CD4-positive, alpha-beta T cell treated with Interleukin-12 subunit alpha and Interleukin-12 subunit beta, for 1 hour (primary cell): Measurements from ENCODE around the gene PLCXD1.
"Not testable (repeated sequence)": the region's sequence is repeated elsewhere in the genome, so short reads cannot be mapped to it uniquely, and the experiment has no call there.

ENCODE experiments used
- DNase-seq: peaks from one replicate; pipeline ENCODE4 v3.0.0-alpha.2; 2020

Gene PLCXD1

GRCh38 chrX:264006-264405, 17.2 kb upstream of the PLCXD1 start:
- DNase-seq: not testable (repeated sequence)

DNA sequence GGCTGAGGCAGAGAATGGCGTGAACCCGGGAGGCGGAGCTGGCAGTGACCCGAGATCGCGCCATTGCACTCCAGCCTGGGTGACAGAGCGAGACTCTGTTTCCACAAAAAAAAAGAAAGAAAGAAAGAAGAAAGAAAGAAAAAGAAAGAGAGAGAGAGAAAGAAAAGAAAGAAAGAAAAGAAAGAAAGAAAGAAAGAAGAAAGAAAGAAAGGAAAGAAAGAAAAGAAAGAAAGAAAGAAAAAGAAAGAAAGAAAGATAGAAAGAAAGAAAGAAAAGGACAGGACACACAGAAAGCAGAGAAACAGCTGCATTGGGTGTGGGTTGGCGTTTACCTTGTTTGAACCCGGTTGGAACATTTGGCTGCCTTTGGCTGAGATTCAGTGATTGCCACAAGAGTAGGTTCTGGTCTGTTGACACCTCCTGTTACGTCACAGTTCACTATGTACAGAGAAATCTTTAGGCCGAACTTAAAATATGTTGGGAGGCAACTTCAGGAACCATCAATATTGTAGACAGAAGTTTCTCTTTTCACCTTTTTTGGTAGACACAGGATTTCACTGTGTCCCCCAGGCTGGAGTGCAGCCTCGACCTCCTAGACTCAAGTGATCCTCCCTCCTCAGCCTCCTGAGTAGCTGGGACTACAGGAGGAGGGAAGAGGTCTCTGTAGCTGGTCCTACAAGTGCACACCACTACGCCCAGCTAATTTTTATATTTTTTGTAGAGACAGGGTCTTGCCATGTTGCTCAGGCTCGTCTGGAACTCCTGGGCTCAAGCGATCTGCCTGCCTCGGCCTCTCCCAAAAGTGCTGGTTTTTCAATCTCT, 16.3 kb upstream of the PLCXD1 start:
- no peak for DNase-seq

- no peak for DNase-seq
Measured at GRCh38 chrX:265502-265901, 15.7 kb upstream of the PLCXD1 start.

- DNase-seq: no peak
Measured at GRCh38 chrX:267771-268261, 13.4 kb upstream of the PLCXD1 start.

GRCh38 chrX:270848-271367, 10.3 kb upstream of the PLCXD1 start:
- DNase-seq: no peak

DNA sequence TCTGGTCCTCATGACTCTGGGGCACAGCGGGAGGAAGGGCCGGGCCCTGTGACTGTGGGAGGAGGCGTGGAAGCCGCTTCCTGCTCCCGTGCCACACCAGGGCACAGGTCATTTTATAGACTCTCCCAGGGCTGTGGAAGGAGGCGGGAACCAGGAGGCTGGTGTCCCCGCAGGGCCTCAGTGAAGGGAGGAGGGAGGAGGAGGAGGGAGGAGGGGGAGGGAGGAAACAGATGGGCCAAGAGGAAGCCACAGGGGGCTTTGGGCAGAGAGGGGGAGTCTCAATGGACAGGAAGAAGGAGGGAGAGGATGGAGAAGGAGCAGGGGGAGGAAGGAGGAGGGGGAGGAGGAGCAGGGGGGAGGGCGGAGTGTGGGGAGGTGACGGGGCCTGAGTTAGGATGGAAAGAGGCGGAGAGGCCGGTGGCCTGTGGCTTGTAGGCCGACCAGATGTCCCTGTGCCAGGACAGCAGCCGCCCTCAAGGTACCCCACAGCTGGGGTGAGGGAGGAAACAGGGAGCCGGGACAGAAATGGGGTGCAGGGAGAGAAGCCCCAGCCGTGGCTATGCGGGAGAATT, 6.2 kb upstream of the PLCXD1 start:
- DNase-seq: no peak

DNA sequence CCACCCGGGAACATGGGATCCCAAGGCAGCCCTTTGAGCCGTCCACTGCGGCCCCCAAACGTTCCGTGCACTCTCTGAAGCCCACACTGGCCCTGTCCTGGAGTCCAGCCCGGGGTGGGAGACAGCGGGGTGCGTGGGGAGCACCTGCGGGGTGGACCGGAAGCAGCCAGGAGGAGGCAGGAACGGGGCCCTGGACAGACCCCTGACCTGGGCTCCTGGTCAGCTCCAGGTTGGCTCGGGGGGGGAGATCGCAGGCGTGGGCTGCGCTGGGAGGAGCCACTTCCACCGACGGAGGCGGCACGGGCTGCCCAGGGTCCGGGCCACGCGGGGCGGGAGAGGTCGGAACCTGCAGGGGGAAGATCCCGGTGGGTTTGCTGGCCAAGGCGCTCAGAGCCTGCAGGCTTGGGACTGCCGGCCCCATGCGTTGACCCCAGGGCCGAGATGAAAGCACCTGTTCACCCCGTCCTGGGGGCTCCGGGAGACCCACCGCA, 5.7 kb upstream of the PLCXD1 start:
- no peak for DNase-seq

DNA sequence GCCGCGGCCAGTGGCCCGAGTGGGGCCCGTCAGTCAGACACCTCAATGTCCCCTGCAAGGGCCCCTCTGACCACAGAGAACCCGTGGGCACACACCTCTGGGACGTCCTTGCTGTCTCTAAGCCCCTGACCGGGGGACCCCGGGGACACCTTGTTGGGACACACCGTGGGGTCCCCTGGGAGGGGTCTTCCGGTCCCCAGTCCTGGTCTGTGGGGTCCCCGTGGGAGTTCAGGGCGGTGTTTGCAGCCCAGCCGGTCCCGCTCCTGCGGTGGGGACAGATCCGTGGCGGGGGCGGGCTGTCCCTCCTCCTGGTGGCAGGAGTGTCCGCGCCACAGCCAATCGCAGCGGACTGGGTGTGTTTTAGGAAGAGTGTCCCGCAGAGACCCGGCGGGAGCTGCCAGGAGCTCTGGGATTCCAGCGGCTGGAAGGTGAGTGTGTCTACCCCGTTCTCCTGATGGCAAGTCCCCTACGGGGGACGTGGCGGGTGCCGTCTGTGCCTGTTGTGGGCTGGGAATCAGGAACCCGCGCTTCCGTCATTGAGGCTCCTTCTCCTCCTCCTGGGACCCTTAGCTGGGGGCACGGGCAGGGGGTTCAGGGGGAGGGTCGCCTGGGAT, 5.1 kb upstream of the PLCXD1 start:
- DNase-seq: peak; percentile 52

DNA sequence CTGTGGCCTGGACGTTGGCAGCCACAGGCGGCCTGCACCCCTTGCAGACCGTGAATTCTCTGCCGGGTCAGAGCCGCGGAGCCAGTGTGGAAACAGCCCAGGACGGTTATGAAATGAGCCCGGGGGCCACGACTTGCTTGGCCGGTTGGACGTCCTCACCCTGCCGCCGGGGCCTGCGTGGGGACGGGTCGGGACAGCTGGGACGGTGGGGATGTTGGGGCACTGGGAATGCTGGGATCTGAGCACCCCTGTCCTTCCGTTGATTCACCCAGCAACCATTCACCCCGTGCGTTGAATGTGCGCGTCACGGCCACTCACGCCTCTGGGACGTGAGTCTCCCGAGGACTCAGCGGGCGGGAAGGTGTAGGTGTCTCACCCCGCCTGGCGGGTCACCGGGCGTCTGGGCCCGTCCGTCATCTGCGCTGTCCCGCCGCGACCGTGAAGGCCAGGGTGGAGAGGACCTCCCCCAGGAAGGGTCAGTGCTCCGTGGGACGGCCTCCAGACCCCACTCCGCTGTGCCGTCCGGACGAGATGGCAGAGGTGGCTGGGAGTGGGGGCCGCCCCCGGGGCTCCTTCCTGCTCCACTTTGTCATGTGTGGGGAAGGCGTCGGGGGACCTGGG, 4.5 kb upstream of the PLCXD1 start:
- DNase-seq: no peak

DNA sequence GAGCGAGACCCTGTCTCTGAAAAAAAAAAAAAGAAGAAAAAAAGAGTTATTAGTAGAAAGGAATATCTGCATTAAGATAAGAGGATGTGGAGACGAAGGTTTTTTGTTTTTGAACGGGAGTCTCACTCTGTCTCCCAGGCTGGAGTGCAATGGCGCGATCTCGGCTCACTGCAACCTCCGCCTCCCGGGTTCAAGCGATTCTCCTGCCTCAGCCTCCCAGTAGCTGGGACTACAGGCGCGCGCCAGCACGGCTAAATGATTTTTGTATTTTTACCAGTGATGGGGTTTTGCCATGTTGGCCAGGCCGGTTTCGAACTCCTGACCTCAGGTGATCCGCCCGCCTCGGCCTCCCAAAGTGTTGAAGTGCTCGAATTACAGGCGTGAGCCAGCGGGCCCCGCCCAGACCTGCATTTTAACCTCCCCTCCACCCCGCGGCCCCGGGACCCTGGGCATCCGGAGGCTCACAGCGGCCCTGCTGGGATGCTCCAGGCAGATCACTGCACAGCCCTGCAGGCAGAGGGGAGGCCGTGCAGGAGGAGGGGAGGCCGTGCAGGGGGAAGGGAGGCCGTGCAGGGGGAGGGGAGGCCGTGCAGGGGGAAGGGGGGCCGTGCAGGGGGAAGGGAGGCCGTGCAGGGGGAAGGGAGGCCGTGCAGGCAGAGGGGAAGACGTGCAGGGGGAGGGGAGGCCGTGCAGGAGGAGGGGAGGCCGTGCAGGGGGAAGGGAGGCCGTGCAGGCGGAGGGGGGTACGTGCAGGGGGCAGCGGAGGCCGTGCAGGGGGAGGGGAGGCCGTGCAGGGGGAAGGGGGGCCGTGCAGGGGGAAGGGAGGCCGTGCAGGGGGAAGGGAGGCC, 1.2 kb upstream of the PLCXD1 start:
- DNase-seq: not testable (repeated sequence)

GRCh38 chrX:280722-281121, 459 bp upstream of the PLCXD1 start:
- not testable (repeated sequence) for DNase-seq

DNA sequence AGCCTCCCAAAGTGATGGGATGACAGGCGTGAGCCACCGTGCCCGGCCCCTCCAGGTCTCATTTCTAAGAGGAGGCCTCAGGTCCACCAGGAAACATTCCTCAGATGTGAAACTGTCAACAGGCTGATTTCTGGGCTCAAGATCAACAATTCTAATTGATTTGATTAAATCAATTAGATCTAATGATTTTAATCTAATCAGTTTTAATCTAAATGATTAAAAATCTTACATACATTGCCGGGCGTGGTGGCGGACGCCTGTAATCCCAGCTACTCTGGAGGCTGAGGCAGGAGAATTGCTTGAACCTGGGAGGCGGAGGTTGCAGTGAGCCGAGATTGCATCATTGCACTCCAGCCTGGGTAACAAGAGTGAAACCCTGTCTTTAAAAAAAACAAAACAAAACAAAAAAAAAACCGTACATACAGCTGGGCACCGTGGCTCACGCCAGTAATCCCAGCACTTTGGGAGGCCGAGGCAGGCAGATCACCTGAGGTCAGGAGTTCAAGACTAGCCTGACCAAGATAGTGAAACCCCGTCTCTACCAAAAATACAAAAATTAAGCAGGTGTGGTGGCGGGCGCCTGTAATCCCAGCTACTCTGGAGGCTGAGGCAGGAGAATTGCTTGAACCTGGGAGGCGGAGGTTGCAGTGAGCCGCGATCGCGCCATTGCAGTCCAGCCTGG, 960 bp downstream of the PLCXD1 start:
- DNase-seq: not testable (repeated sequence)

GRCh38 chrX:283115-283845, 2.1 kb downstream of the PLCXD1 start:
- DNase-seq: peak; percentile 89

GRCh38 chrX:285076-285677, 4.0 kb downstream of the PLCXD1 start:
- DNase-seq: no peak

GRCh38 chrX:287670-288069, 6.5 kb downstream of the PLCXD1 start:
- DNase-seq: peak; percentile 18

- no peak for DNase-seq
Measured at GRCh38 chrX:288561-288991, 7.4 kb downstream of the PLCXD1 start.

- no peak for DNase-seq
Measured at GRCh38 chrX:290476-291166, 9.4 kb downstream of the PLCXD1 start.

- DNase-seq: no peak
Measured at GRCh38 chrX:291411-291901, 10.3 kb downstream of the PLCXD1 start.
